Astrocyte (in vitro differentiated cells and primary cell): ENCODE measurements around the gene RAD51B. TPM values are rescaled to one million over a fixed set of nuclear protein-coding genes. Genes with fewer than 3 reads are reported as not detected.

Experiments used
- DNase-seq: peaks from one replicate; pipeline ENCODE4 v3.0.0-alpha.2; 2010; ENCODE audit warnings: low read depth
- FAIRE-seq: peaks from 2 replicates; lab custom pipeline; 2011; peaks lifted over from hg19 to GRCh38; lab: Jason Lieb, UNC
- H2AFZ ChIP-seq: 2 replicates; pipeline ENCODE4 v1.6.0; 2012; ENCODE audit warnings: low read depth, low read length, inconsistent platforms
- H3K27ac ChIP-seq: 2 replicates; pipeline ENCODE4 v1.5.1; 2011; ENCODE audit warnings: low read depth, low read length, inconsistent platforms
- H3K27me3 ChIP-seq: 2 replicates; pipeline ENCODE4 v1.6.0; 2011; ENCODE audit warnings: low read length, inconsistent platforms; ENCODE audit not compliant: insufficient read depth
- H3K36me3 ChIP-seq: 2 replicates; pipeline ENCODE4 v1.5.1; 2011; ENCODE audit warnings: low read length, inconsistent platforms; ENCODE audit not compliant: insufficient read depth
- H3K4me1 ChIP-seq: 2 replicates; pipeline ENCODE4 v1.5.1; 2011; ENCODE audit warnings: low read length, inconsistent platforms; ENCODE audit not compliant: insufficient read depth
- H3K4me2 ChIP-seq: 2 replicates; pipeline ENCODE4 v1.6.0; 2012; ENCODE audit warnings: low read length, inconsistent platforms
- H3K4me3 ChIP-seq: 2 replicates; pipeline ENCODE4 v1.5.1; 2011; ENCODE audit warnings: low read depth, mild to moderate bottlenecking, low read length, inconsistent platforms; ENCODE audit not compliant: insufficient read depth
- H3K79me2 ChIP-seq: 2 replicates; pipeline ENCODE4 v1.6.0; 2012; ENCODE audit warnings: mild to moderate bottlenecking, low read length, inconsistent platforms; ENCODE audit not compliant: insufficient read depth
- H3K9ac ChIP-seq: 2 replicates; pipeline ENCODE4 v1.6.0; 2012; ENCODE audit warnings: mild to moderate bottlenecking, low read length, inconsistent platforms
- H3K9me3 ChIP-seq: 2 replicates; pipeline ENCODE4 v1.5.1; 2012; ENCODE audit warnings: low read depth, mild to moderate bottlenecking, low read length, inconsistent platforms; ENCODE audit not compliant: insufficient read depth
- H4K20me1 ChIP-seq: 2 replicates; pipeline ENCODE4 v1.6.0; 2012; ENCODE audit warnings: low read length, inconsistent platforms; ENCODE audit not compliant: insufficient read depth
- H3K27ac Mint-ChIP-seq: one replicate; pipeline ENCODE4 v1.8.0; 2021; ENCODE audit warnings: mild to moderate bottlenecking, mixed read lengths; ENCODE audit not compliant: unreplicated experiment
- H3K27me3 Mint-ChIP-seq: one replicate; pipeline ENCODE4 v1.8.0; 2021; ENCODE audit warnings: low read depth, mixed read lengths; ENCODE audit not compliant: unreplicated experiment
- H3K36me3 Mint-ChIP-seq: one replicate; pipeline ENCODE4 v1.8.0; 2021; ENCODE audit warnings: low read depth, mixed read lengths; ENCODE audit not compliant: unreplicated experiment
- H3K4me1 Mint-ChIP-seq: one replicate; pipeline ENCODE4 v1.8.0; 2021; ENCODE audit warnings: low read depth, mixed read lengths; ENCODE audit not compliant: unreplicated experiment
- H3K4me3 Mint-ChIP-seq: one replicate; pipeline ENCODE4 v1.8.0; 2021; ENCODE audit warnings: mild to moderate bottlenecking, moderate library complexity, mixed read lengths; ENCODE audit not compliant: unreplicated experiment
- H3K9me3 Mint-ChIP-seq: one replicate; pipeline ENCODE4 v1.8.0; 2021; ENCODE audit warnings: mild to moderate bottlenecking, mixed read lengths; ENCODE audit not compliant: unreplicated experiment
- CTCF ChIP-seq: IDR thresholded peaks from 2 replicates; pipeline ENCODE4 v1.5.1; 2011; ENCODE audit warnings: low read depth, mild to moderate bottlenecking, inconsistent platforms, low read length, moderate library complexity; ENCODE audit not compliant: insufficient read depth
- EZH2 ChIP-seq: IDR thresholded peaks from 2 replicates; pipeline ENCODE4 v1.6.1; 2012; ENCODE audit warnings: mild to moderate bottlenecking, low read length, inconsistent platforms; ENCODE audit not compliant: insufficient read depth
- total RNA-seq: library from RNA; stranded (reverse); gene quantifications from 2 replicates; pipeline ENCODE4 v1.2.1, GENCODE V29; 2021

The RAD51B gene
- total RNA-seq, 1 donor from 2014 or later = 10.8 TPM

GRCh38 chr14:68451696-68452373 lies 632.3 kb downstream of the RAD51B start:
- no peaks in the 10 kb centered on the region for H3K27me3 ChIP-seq
- no peak for FAIRE-seq

GRCh38 chr14:68458253-68458652 lies 638.7 kb downstream of the RAD51B start:
- Histone ChIP-seq H3K4me1 (peaks cover 10% of the 10 kb centered on the region), H3K9ac (no peak overlapping the region), H3K27me3 (no peaks in the 10 kb centered on the region), H3K36me3 (no peaks in the 10 kb centered on the region), H3K4me3 (no peak overlapping the region), H3K79me2 (no peaks in the 10 kb centered on the region), H2AFZ (no peak overlapping the region), H3K27ac (peak overlapping the region; percentile 7), H3K4me2 (no peak overlapping the region), H4K20me1 (no peaks in the 10 kb centered on the region), H3K9me3 (no peaks in the 10 kb centered on the region)
- FAIRE-seq (no peak), DNase-seq (no peak)
- H3K9me3 Mint-ChIP-seq = peaks cover 3% of the 10 kb centered on the region
- H3K36me3 Mint-ChIP-seq = no peaks in the 10 kb centered on the region
- H3K27me3 Mint-ChIP-seq = no peaks in the 10 kb centered on the region
- peaks cover 14% of the 10 kb centered on the region for H3K4me1 Mint-ChIP-seq
- no peak overlapping the region for H3K4me3 Mint-ChIP-seq
- TF ChIP-seq EZH2 (no peak), CTCF (no peak)
- no peak overlapping the region for H3K27ac Mint-ChIP-seq

More at GRCh38 chr14:68451696-68452373, 632.3 kb downstream of the RAD51B start:
- H3K4me3 ChIP-seq = no peak overlapping the region
- no peaks in the 10 kb centered on the region for H3K79me2 ChIP-seq
- no peaks in the 10 kb centered on the region for H3K36me3 Mint-ChIP-seq
- no peaks in the 10 kb centered on the region for H3K27me3 Mint-ChIP-seq
- no peak overlapping the region for H3K4me3 Mint-ChIP-seq
- H3K27ac ChIP-seq = no peak overlapping the region
- H3K9me3 ChIP-seq = no peaks in the 10 kb centered on the region
- H2AFZ ChIP-seq = no peak overlapping the region
- H3K9me3 Mint-ChIP-seq = peaks cover 3% of the 10 kb centered on the region
- H3K4me1 ChIP-seq = peaks cover 4% of the 10 kb centered on the region
- no peak for TF ChIP-seq CTCF
- no peak for TF ChIP-seq EZH2
- peaks cover 8% of the 10 kb centered on the region for H3K4me1 Mint-ChIP-seq
- H3K4me2 ChIP-seq = no peak overlapping the region
- DNase-seq = no peak
- H3K9ac ChIP-seq = no peak overlapping the region
- H3K27ac Mint-ChIP-seq = no peak overlapping the region
- no peaks in the 10 kb centered on the region for H3K36me3 ChIP-seq
- no peaks in the 10 kb centered on the region for H4K20me1 ChIP-seq

GRCh38 chr14:68458840-68459469 lies 639.4 kb downstream of the RAD51B start:
- FAIRE-seq = no peak
- DNase-seq = peak; percentile 95
- Mint-ChIP-seq H3K4me3 (no peak overlapping the region), H3K27me3 (no peaks in the 10 kb centered on the region), H3K9me3 (peaks cover 2% of the 10 kb centered on the region), H3K4me1 (peaks cover 14% of the 10 kb centered on the region), H3K27ac (peak overlapping the region; percentile 70), H3K36me3 (no peaks in the 10 kb centered on the region)
- Histone ChIP-seq H3K9me3 (no peaks in the 10 kb centered on the region), H3K36me3 (no peaks in the 10 kb centered on the region), H3K4me3 (no peak overlapping the region), H3K9ac (peak overlapping the region; percentile 26), H3K4me1 (peaks cover 10% of the 10 kb centered on the region), H3K27ac (peak overlapping the region; percentile 73), H3K4me2 (peak overlapping the region; percentile 52), H2AFZ (peak overlapping the region; percentile 20), H4K20me1 (no peaks in the 10 kb centered on the region), H3K79me2 (no peaks in the 10 kb centered on the region), H3K27me3 (no peaks in the 10 kb centered on the region)
- TF ChIP-seq CTCF (no peak), EZH2 (no peak)
